HL-60 (cell line): ENCODE data around the gene IFIT5.

Experiments used
- POLR2AphosphoS5 ChIP-seq: IDR thresholded peaks from 2 replicates; pipeline ENCODE4 v1.6.1; 2012; ENCODE audit warnings: low read depth
- TF ChIP-seq, protein P1 (sequence below): IDR thresholded peaks from one replicate; pipeline ENCODE4 v1.5.1; 2011; ENCODE audit warnings: low read length, control low read depth, inconsistent platforms; ENCODE audit not compliant: insufficient read depth

DNA sequence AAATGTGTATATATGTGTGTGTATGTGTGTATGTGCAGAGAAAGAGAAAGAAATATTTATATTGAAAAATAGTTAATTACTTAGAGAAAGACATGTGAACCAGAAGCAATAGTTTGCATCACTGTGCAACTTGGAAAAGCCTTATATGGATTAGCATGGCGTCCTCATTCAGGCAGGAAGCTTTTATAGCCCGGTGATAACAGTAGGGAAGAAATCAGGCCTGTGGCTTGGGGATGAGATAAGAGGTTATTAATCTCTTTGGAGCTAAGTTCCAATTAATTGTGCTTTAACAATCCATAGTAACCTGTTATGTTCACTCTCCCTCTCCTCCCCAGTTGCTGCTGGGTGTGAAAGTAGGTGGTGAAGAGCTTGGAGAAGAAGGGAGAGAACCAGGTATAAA lies 36.5 kb downstream of the IFIT5 start:
- TF ChIP-seq, protein P1, sequence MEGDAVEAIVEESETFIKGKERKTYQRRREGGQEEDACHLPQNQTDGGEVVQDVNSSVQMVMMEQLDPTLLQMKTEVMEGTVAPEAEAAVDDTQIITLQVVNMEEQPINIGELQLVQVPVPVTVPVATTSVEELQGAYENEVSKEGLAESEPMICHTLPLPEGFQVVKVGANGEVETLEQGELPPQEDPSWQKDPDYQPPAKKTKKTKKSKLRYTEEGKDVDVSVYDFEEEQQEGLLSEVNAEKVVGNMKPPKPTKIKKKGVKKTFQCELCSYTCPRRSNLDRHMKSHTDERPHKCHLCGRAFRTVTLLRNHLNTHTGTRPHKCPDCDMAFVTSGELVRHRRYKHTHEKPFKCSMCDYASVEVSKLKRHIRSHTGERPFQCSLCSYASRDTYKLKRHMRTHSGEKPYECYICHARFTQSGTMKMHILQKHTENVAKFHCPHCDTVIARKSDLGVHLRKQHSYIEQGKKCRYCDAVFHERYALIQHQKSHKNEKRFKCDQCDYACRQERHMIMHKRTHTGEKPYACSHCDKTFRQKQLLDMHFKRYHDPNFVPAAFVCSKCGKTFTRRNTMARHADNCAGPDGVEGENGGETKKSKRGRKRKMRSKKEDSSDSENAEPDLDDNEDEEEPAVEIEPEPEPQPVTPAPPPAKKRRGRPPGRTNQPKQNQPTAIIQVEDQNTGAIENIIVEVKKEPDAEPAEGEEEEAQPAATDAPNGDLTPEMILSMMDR = no peak
- TF ChIP-seq POLR2AphosphoS5 = no peak
